HEK293 (cell line): ENCODE results near the gene SYNJ1.

Experiments
- GLIS2 ChIP-seq: fragments of 450-650 bp; formaldehyde crosslinking; IDR thresholded peaks from 2 replicates; pipeline ENCODE4 v1.5.1; 2016; ENCODE audit warnings: missing biosample characterization, missing genetic modification characterization
- KLF1 ChIP-seq: fragments of 450-650 bp; formaldehyde crosslinking; IDR thresholded peaks from 2 replicates; pipeline ENCODE4 v1.5.1; 2016; ENCODE audit warnings: missing biosample characterization, missing genetic modification characterization
- KLF17 ChIP-seq: fragments of 450-650 bp; formaldehyde crosslinking; IDR thresholded peaks from 2 replicates; pipeline ENCODE4 v1.5.1; 2016; ENCODE audit warnings: missing biosample characterization, missing genetic modification characterization
- MZF1 ChIP-seq: fragments of 450-650 bp; formaldehyde crosslinking; IDR thresholded peaks from 2 replicates; pipeline ENCODE4 v1.5.1; 2017; ENCODE audit warnings: missing biosample characterization, missing genetic modification characterization, borderline replicate concordance
- OVOL3 ChIP-seq: fragments of 450-650 bp; formaldehyde crosslinking; IDR thresholded peaks from 2 replicates; pipeline ENCODE4 v1.5.1; 2016; ENCODE audit warnings: missing biosample characterization, missing genetic modification characterization
- ZBTB17 ChIP-seq: fragments of 450-650 bp; formaldehyde crosslinking; IDR thresholded peaks from 2 replicates; pipeline ENCODE4 v1.5.1; 2016; ENCODE audit warnings: missing biosample characterization, missing genetic modification characterization
- ZBTB20 ChIP-seq: fragments of 450-650 bp; formaldehyde crosslinking; IDR thresholded peaks from 2 replicates; pipeline ENCODE4 v1.5.1; 2016; ENCODE audit warnings: missing biosample characterization, missing genetic modification characterization
- ZBTB8A ChIP-seq: fragments of 450-650 bp; formaldehyde crosslinking; IDR thresholded peaks from 2 replicates; pipeline ENCODE4 v1.5.1; 2016; ENCODE audit warnings: missing biosample characterization, missing genetic modification characterization
- ZNF132 ChIP-seq: fragments of 450-650 bp; formaldehyde crosslinking; IDR thresholded peaks from 2 replicates; pipeline ENCODE4 v1.5.1; 2017; ENCODE audit warnings: missing biosample characterization, missing genetic modification characterization, borderline replicate concordance
- ZNF341 ChIP-seq: fragments of 450-650 bp; formaldehyde crosslinking; IDR thresholded peaks from 2 replicates; pipeline ENCODE4; 2016; ENCODE audit warnings: low read depth, missing biosample characterization, missing genetic modification characterization
- ZNF664 ChIP-seq: fragments of 450-650 bp; formaldehyde crosslinking; IDR thresholded peaks from 2 replicates; pipeline ENCODE4 v1.5.1; 2016; ENCODE audit warnings: missing biosample characterization, missing genetic modification characterization
- ZNF776 ChIP-seq: fragments of 450-650 bp; formaldehyde crosslinking; IDR thresholded peaks from 2 replicates; pipeline ENCODE4 v1.5.0; 2017; ENCODE audit warnings: missing biosample characterization, missing genetic modification characterization, borderline replicate concordance
- ZNF777 ChIP-seq: fragments of 450-650 bp; formaldehyde crosslinking; IDR thresholded peaks from 2 replicates; pipeline ENCODE4 v1.5.1; 2017; ENCODE audit warnings: missing biosample characterization, missing genetic modification characterization, borderline replicate concordance
- ZNF830 ChIP-seq: fragments of 450-650 bp; IDR thresholded peaks from 2 replicates; pipeline ENCODE4 v1.5.0; 2018; ENCODE audit warnings: missing biosample characterization, missing genetic modification characterization, low read depth, mild to moderate bottlenecking, moderate library complexity
- TF ChIP-seq, protein P1 (sequence below): fragments of 450-650 bp; formaldehyde crosslinking; IDR thresholded peaks from 2 replicates; pipeline ENCODE4 v1.5.1; 2016; ENCODE audit warnings: missing biosample characterization, missing genetic modification characterization
- TF ChIP-seq, protein P2 (sequence below): fragments of 450-650 bp; formaldehyde crosslinking; IDR thresholded peaks from 2 replicates; pipeline ENCODE4 v1.5.1; 2016; ENCODE audit warnings: missing biosample characterization, missing genetic modification characterization
- TF ChIP-seq, protein P3 (sequence below): fragments of 450-650 bp; formaldehyde crosslinking; IDR thresholded peaks from 2 replicates; pipeline ENCODE4 v1.5.1; 2016; ENCODE audit warnings: missing biosample characterization, missing genetic modification characterization, borderline replicate concordance
- TF ChIP-seq, protein P4 (sequence below): fragments of 450-650 bp; formaldehyde crosslinking; IDR thresholded peaks from 2 replicates; pipeline ENCODE4 v1.5.1; 2016; ENCODE audit warnings: missing biosample characterization, missing genetic modification characterization
- TF ChIP-seq, protein P5 (sequence below): fragments of 450-650 bp; formaldehyde crosslinking; IDR thresholded peaks from 2 replicates; pipeline ENCODE4 v1.5.0; 2017; ENCODE audit warnings: missing biosample characterization, missing genetic modification characterization, borderline replicate concordance
- TF ChIP-seq, protein P6 (sequence below): fragments of 450-650 bp; formaldehyde crosslinking; IDR thresholded peaks from 2 replicates; pipeline ENCODE4 v1.5.1; 2017; ENCODE audit warnings: missing biosample characterization, missing genetic modification characterization
- TF ChIP-seq, protein P7 (sequence below): fragments of 450-650 bp; formaldehyde crosslinking; IDR thresholded peaks from 2 replicates; pipeline ENCODE4 v1.5.1; 2017; ENCODE audit warnings: missing biosample characterization, missing genetic modification characterization
- TF ChIP-seq, protein P8 (sequence below): fragments of 450-650 bp; formaldehyde crosslinking; IDR thresholded peaks from 2 replicates; pipeline ENCODE4; 2016; ENCODE audit warnings: missing biosample characterization, missing genetic modification characterization

The SYNJ1 gene

DNA sequence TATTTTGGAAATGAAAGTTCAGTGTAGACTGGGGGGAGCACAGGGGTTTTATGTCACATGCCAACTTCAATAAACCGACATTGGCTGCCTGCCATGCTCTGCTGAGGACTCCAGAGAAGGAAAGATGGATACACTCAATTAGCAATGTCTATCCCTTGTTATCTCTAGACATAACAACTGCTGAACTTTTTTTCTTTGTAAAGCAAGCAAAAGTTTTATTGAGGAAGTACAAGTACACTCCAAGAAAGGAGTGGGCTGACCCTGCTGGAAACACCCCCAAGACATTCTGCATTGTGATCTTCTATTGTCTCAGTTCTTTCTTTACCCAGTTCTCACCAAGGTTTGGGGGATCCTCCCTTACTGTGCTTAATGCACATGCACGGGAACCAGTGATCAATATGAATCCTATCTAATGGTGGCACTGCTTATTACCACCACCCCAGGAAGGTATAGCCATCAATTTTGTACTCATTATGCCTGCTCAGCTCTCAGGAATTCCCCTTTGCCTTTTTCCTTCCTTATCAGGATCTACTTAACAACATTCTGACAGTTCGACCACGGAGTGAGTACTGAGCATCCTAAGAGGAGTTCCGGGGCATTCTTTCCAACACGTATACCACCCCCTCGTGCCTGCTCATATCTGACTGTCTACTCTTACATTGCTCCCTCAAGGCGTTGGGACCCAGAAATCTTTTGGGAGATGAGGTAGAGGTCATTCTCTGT is 28.7 kb downstream of the SYNJ1 start (continued):
- TF ChIP-seq, protein P1, sequence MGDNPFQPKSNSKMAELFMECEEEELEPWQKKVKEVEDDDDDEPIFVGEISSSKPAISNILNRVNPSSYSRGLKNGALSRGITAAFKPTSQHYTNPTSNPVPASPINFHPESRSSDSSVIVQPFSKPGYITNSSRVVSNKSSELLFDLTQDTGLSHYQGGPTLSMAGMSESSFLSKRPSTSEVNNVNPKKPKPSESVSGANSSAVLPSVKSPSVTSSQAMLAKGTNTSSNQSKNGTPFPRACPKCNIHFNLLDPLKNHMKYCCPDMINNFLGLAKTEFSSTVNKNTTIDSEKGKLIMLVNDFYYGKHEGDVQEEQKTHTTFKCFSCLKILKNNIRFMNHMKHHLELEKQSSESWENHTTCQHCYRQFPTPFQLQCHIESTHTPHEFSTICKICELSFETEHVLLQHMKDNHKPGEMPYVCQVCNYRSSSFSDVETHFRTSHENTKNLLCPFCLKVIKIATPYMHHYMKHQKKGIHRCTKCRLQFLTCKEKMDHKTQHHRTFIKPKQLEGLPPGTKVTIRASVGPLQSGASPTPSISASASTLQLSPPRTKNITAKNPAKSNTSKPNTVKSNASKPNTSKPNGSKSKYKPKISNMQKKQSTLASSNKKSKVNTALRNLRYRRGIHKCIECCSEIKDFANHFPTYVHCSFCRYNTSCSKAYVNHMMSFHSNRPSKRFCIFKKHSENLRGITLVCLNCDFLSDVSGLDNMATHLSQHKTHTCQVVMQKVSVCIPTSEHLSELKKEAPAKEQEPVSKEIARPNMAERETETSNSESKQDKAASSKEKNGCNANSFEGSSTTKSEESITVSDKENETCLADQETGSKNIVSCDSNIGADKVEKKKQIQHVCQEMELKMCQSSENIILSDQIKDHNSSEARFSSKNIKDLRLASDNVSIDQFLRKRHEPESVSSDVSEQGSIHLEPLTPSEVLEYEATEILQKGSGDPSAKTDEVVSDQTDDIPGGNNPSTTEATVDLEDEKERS: no peak
- TF ChIP-seq GLIS2 (no peak), ZNF830 (tag by site-specific recombination) (no peak), ZNF341 (tag by site-specific recombination) (no peak), ZNF664 (tag by site-specific recombination) (no peak), KLF17 (tag by site-specific recombination) (no peak), ZNF777 (tag by site-specific recombination) (no peak), ZNF776 (tag by site-specific recombination) (no peak), OVOL3 (tag by site-specific recombination) (0 out of 2 replicates have a peak, but pooled peaks have one; percentile 27), MZF1 (tag by site-specific recombination) (peak; percentile 78; the same call in 1 of the 2 replicates), ZNF132 (tag by site-specific recombination) (no peak), ZBTB20 (tag by site-specific recombination) (no peak), ZBTB17 (tag by site-specific recombination) (peak; percentile 87), KLF1 (tag by site-specific recombination) (no peak), ZBTB8A (tag by site-specific recombination) (no peak)
- TF ChIP-seq, protein P2, sequence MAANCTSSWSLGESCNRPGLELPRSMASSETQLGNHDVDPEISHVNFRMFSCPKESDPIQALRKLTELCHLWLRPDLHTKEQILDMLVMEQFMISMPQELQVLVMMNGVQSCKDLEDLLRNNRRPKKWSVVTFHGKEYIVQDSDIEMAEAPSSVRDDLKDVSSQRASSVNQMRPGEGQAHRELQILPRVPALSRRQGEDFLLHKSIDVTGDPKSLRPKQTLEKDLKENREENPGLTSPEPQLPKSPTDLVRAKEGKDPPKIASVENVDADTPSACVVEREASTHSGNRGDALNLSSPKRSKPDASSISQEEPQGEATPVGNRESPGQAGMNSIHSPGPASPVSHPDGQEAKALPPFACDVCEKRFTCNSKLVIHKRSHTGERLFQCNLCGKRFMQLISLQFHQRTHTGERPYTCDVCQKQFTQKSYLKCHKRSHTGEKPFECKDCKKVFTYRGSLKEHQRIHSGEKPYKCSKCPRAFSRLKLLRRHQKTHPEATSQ: no peak
- TF ChIP-seq, protein P3, sequence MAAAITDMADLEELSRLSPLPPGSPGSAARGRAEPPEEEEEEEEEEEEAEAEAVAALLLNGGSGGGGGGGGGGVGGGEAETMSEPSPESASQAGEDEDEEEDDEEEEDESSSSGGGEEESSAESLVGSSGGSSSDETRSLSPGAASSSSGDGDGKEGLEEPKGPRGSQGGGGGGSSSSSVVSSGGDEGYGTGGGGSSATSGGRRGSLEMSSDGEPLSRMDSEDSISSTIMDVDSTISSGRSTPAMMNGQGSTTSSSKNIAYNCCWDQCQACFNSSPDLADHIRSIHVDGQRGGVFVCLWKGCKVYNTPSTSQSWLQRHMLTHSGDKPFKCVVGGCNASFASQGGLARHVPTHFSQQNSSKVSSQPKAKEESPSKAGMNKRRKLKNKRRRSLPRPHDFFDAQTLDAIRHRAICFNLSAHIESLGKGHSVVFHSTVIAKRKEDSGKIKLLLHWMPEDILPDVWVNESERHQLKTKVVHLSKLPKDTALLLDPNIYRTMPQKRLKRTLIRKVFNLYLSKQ (tag by site-specific recombination): no peak
- TF ChIP-seq, protein P4, sequence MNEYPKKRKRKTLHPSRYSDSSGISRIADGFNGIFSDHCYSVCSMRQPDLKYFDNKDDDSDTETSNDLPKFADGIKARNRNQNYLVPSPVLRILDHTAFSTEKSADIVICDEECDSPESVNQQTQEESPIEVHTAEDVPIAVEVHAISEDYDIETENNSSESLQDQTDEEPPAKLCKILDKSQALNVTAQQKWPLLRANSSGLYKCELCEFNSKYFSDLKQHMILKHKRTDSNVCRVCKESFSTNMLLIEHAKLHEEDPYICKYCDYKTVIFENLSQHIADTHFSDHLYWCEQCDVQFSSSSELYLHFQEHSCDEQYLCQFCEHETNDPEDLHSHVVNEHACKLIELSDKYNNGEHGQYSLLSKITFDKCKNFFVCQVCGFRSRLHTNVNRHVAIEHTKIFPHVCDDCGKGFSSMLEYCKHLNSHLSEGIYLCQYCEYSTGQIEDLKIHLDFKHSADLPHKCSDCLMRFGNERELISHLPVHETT: no peak
- TF ChIP-seq, protein P5, sequence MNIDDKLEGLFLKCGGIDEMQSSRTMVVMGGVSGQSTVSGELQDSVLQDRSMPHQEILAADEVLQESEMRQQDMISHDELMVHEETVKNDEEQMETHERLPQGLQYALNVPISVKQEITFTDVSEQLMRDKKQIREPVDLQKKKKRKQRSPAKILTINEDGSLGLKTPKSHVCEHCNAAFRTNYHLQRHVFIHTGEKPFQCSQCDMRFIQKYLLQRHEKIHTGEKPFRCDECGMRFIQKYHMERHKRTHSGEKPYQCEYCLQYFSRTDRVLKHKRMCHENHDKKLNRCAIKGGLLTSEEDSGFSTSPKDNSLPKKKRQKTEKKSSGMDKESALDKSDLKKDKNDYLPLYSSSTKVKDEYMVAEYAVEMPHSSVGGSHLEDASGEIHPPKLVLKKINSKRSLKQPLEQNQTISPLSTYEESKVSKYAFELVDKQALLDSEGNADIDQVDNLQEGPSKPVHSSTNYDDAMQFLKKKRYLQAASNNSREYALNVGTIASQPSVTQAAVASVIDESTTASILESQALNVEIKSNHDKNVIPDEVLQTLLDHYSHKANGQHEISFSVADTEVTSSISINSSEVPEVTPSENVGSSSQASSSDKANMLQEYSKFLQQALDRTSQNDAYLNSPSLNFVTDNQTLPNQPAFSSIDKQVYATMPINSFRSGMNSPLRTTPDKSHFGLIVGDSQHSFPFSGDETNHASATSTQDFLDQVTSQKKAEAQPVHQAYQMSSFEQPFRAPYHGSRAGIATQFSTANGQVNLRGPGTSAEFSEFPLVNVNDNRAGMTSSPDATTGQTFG (tag by site-specific recombination): no peak
- TF ChIP-seq, protein P6, sequence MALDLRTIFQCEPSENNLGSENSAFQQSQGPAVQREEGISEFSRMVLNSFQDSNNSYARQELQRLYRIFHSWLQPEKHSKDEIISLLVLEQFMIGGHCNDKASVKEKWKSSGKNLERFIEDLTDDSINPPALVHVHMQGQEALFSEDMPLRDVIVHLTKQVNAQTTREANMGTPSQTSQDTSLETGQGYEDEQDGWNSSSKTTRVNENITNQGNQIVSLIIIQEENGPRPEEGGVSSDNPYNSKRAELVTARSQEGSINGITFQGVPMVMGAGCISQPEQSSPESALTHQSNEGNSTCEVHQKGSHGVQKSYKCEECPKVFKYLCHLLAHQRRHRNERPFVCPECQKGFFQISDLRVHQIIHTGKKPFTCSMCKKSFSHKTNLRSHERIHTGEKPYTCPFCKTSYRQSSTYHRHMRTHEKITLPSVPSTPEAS (tag by site-specific recombination): no peak
- TF ChIP-seq, protein P7, sequence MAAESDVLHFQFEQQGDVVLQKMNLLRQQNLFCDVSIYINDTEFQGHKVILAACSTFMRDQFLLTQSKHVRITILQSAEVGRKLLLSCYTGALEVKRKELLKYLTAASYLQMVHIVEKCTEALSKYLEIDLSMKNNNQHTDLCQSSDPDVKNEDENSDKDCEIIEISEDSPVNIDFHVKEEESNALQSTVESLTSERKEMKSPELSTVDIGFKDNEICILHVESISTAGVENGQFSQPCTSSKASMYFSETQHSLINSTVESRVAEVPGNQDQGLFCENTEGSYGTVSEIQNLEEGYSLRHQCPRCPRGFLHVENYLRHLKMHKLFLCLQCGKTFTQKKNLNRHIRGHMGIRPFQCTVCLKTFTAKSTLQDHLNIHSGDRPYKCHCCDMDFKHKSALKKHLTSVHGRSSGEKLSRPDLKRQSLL (tag by site-specific recombination): no peak
- TF ChIP-seq, protein P8, sequence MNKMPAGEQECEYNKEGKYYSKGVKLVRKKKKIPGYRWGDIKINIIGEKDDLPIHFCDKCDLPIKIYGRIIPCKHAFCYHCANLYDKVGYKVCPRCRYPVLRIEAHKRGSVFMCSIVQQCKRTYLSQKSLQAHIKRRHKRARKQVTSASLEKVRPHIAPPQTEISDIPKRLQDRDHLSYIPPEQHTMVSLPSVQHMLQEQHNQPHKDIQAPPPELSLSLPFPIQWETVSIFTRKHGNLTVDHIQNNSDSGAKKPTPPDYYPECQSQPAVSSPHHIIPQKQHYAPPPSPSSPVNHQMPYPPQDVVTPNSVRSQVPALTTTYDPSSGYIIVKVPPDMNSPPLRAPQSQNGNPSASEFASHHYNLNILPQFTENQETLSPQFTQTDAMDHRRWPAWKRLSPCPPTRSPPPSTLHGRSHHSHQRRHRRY (tag by site-specific recombination): no peak
